Subcutaneous abdominal adipose tissue (tissue), 5 donors: Measurements from ENCODE around the gene CAMKMT.

ENCODE experiments used
- H3K27ac ChIP-seq: one replicate; pipeline ENCODE4 v1.7.0; 2013; ENCODE audit warnings: low read depth, mild to moderate bottlenecking, inconsistent platforms, low read length, moderate library complexity
- H3K27me3 ChIP-seq, 5 donors: one replicate each; pipeline ENCODE4 v1.7.0; 2013; ENCODE audit warnings: low read length in 5 of 5, inconsistent platforms in 1 of 5; ENCODE audit not compliant: control insufficient read depth in 5 of 5, insufficient read depth in 4 of 5
- H3K36me3 ChIP-seq, 5 donors: one replicate each; pipeline ENCODE4 v1.7.0; 2013; ENCODE audit warnings: low read length in 5 of 5; ENCODE audit not compliant: control insufficient read depth in 5 of 5, insufficient read depth in 5 of 5
- H3K4me1 ChIP-seq, 5 donors: one replicate each; pipeline ENCODE4 v1.7.0; 2013; ENCODE audit warnings: low read length in 5 of 5, mild to moderate bottlenecking in 3 of 5, moderate library complexity in 1 of 5; ENCODE audit not compliant: control insufficient read depth in 5 of 5, insufficient read depth in 5 of 5
- H3K4me3 ChIP-seq, 5 donors: one replicate each; pipeline ENCODE4 v1.7.0; 2013; ENCODE audit warnings: low read length in 5 of 5, low read depth in 1 of 5
- H3K9ac ChIP-seq, 5 donors: one replicate each; pipeline ENCODE4 v1.7.0; 2013; ENCODE audit warnings: low read length in 5 of 5, mild to moderate bottlenecking in 4 of 5, moderate library complexity in 3 of 5
- H3K9me3 ChIP-seq, 5 donors: one replicate each; pipeline ENCODE4 v1.7.0; 2013; ENCODE audit warnings: low read length in 5 of 5; ENCODE audit not compliant: control insufficient read depth in 5 of 5
- donor health status: healthy.
- donor health status: healthy.
- donor health status: healthy.
- donor health status: healthy.
- donor health status: healthy.

The CAMKMT gene

DNA sequence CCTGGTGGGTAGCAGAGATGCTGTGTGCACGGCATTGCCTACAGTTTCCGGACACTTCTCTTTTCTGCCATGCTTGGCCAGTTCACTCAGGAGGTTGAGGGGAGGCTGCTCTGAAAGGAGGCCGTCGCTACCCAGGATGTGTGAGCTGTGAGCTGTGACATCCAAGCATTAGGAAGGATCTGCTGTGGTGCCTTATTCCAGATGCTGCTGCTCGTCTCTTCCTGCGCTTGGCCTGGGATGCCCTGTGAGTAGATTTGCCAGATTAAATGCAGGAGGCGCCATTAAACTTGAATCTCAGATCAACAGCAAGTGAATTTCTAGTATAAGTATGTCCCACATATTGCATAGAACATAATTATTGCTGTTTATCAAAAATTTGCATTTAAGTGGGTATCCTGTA lies 455.5 kb downstream of the CAMKMT start:
- peaks cover 8 to 22% (median 14%) of the 10 kb centered on the region in 5 donors for H3K27me3 ChIP-seq
- no peaks in the 10 kb centered on the region for H3K4me1 ChIP-seq
- H3K27ac ChIP-seq, result no peak overlapping the region
- no peaks in the 10 kb centered on the region for H3K9me3 ChIP-seq
- no peaks in the 10 kb centered on the region for H3K36me3 ChIP-seq
- no peak overlapping the region for H3K4me3 ChIP-seq
- H3K9ac ChIP-seq, result no peak overlapping the region

DNA sequence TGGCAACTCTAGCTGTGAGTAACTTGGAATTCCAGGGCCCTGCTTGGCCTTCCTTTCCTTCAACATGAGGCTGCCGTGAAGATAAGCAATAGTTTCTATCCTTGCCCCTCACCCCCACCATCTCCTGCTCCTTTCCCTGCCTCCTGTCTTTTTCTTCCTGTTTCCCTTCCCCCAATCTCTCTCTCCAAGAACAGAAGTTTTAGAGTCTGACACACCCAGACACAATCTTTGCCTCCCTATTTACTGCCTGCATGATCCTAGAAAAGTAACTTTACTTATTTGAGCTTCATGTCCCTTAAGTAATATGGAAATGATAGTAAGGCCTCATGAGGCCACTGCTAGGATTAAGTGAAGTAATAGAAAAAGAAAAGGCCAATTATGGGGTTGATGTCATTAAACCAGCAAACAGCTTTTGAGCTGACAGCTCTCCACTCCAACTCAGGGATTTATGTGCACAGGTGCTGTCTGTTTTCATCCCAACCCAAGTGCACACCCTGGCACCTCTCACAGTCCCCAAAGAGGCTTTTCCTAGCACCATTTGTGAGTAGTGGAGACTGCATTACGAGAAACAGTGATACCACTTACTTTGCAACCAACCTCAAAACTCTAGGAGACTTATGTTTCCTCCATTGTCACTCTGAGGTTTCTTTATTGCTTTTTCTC lies 456.1 kb downstream of the CAMKMT start:
- Histone ChIP-seq H3K36me3 (no peaks in the 10 kb centered on the region), H3K27ac (no peak overlapping the region), H3K4me3 (no peak overlapping the region), H3K4me1 (no peaks in the 10 kb centered on the region), H3K27me3 (peaks cover 4 to 20% (median 14%) of the 10 kb centered on the region in 5 donors), H3K9ac (no peak overlapping the region), H3K9me3 (no peaks in the 10 kb centered on the region)

DNA sequence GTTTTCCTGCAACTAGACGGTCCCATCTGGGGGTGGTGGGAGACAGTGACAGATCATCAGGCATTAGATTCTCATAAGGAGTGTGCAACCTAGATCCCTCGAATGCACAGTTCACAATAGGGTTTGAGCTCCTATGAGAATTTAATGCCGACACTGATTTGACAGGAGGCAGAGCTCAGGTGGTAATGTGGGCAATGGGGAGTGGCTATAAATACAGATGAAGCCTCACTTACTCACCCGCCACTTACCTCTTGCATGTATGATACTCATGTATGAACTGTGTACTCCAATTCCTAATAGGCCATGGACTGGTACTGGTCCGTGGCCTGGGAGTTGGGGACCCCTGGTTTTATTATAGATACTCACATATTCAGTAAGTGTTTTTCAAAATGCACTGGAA lies 457.3 kb downstream of the CAMKMT start:
- Histone ChIP-seq H3K9ac (no peak overlapping the region), H3K4me1 (no peaks in the 10 kb centered on the region), H3K4me3 (no peak overlapping the region), H3K36me3 (no peaks in the 10 kb centered on the region), H3K27me3 (peaks cover 0 to 13% (median 9%) of the 10 kb centered on the region in 5 donors), H3K9me3 (no peaks in the 10 kb centered on the region), H3K27ac (no peak overlapping the region)

GRCh38 chr2:44821500-44821899 lies 459.8 kb downstream of the CAMKMT start:
- no peaks in the 10 kb centered on the region for H3K9me3 ChIP-seq
- H3K4me1 ChIP-seq, result no peaks in the 10 kb centered on the region
- peaks cover 3 to 12% (median 7%) of the 10 kb centered on the region in 5 donors for H3K27me3 ChIP-seq
- H3K27ac ChIP-seq, result no peak overlapping the region
- H3K4me3 ChIP-seq, result no peak overlapping the region
- H3K9ac ChIP-seq, result no peak overlapping the region
- no peaks in the 10 kb centered on the region for H3K36me3 ChIP-seq

DNA sequence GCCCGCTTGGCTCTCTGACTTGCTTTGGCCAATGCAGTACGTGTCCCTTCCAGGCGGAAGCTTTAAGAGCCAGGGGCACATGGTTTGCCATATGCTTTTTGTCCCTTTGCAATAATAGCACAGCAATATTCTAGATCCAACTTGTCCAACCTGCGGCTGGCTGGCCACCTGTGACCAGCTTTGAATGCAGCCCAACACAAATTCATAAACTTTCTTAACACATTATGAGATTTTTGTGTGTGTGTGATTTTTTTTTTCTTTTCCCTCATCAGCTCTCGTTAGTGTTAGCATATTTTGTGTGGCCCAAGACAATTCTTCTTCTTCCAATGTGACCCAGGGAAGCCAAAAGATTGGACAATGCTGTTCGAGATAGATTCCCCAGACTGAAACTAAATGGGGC lies 460.4 kb downstream of the CAMKMT start:
- H3K9ac ChIP-seq, result no peak overlapping the region
- no peaks in the 10 kb centered on the region for H3K4me1 ChIP-seq
- no peaks in the 10 kb centered on the region for H3K36me3 ChIP-seq
- no peaks in the 10 kb centered on the region for H3K9me3 ChIP-seq
- no peak overlapping the region for H3K27ac ChIP-seq
- no peak overlapping the region for H3K4me3 ChIP-seq
- peaks cover 3 to 12% (median 4%) of the 10 kb centered on the region in 5 donors for H3K27me3 ChIP-seq
